Smooth muscle cell (in vitro differentiated cells): ENCODE results near the gene REEP5. TPM values are rescaled to one million over a fixed set of nuclear protein-coding genes. Genes with fewer than 3 reads are reported as not detected.

Experiments
- DNase-seq: peaks from one replicate; lab custom pipeline; 2025; ENCODE audit not compliant: unreplicated experiment; lab: John Stamatoyannopoulos, UW
- H2AFZ ChIP-seq: fragments of 200-600 bp; sonication (generic); 2 replicates; pipeline ENCODE4 v1.6.0; 2016; ENCODE audit warnings: antibody characterized with exemption, low read depth, mild to moderate bottlenecking
- H3F3A ChIP-seq: fragments of 200-600 bp; sonication (generic); 2 replicates; pipeline ENCODE4 v1.6.0; 2017; ENCODE audit warnings: antibody characterized with exemption, low read depth
- H3K27ac ChIP-seq: fragments of 200-600 bp; sonication (generic); 2 replicates; pipeline ENCODE4 v1.5.1; 2016; ENCODE audit warnings: low read depth, mild to moderate bottlenecking
- H3K27me3 ChIP-seq: fragments of 200-600 bp; sonication (generic); 2 replicates; pipeline ENCODE4 v1.6.1; 2016; ENCODE audit warnings: low read depth, mild to moderate bottlenecking
- H3K36me3 ChIP-seq: fragments of 200-600 bp; sonication (generic); 2 replicates; pipeline ENCODE4 v1.5.1; 2016; ENCODE audit warnings: low read depth
- H3K4me1 ChIP-seq: fragments of 200-600 bp; sonication (generic); 2 replicates; pipeline ENCODE4 v1.5.1; 2016; ENCODE audit warnings: low read depth
- H3K4me2 ChIP-seq: fragments of 200-600 bp; sonication (generic); 2 replicates; pipeline ENCODE4 v1.6.0; 2016; ENCODE audit warnings: mild to moderate bottlenecking
- H3K4me3 ChIP-seq: fragments of 200-600 bp; sonication (generic); 2 replicates; pipeline ENCODE4 v1.5.1; 2016; ENCODE audit warnings: mild to moderate bottlenecking
- H3K79me2 ChIP-seq: fragments of 200-600 bp; sonication (generic); 2 replicates; pipeline ENCODE4 v1.6.0; 2016; ENCODE audit warnings: low read depth, mild to moderate bottlenecking
- H3K9ac ChIP-seq: fragments of 200-600 bp; sonication (generic); 2 replicates; pipeline ENCODE4 v1.6.0; 2016; ENCODE audit warnings: low read depth
- H3K9me3 ChIP-seq: fragments of 200-600 bp; sonication (generic); replicated peaks from 2 replicates; pipeline ENCODE4 v1.5.1; 2016; ENCODE audit warnings: low read depth
- H4K20me1 ChIP-seq: fragments of 200-600 bp; sonication (generic); 2 replicates; pipeline ENCODE4 v1.6.0; 2016; ENCODE audit warnings: low read depth
- CTCF ChIP-seq: fragments of 200-600 bp; sonication (generic); IDR thresholded peaks from 2 replicates; pipeline ENCODE4 v1.5.1; 2017; ENCODE audit warnings: borderline replicate concordance, mild to moderate bottlenecking, antibody characterized with exemption; ENCODE audit not compliant: insufficient read depth, poor library complexity, severe bottlenecking
- WGBS: methylation state at CpG from one replicate; pipeline ENCODE4 v1.1.7; 2016; ENCODE audit warnings: low lambda C conversion rate; 5-methylcytosine and 5-hydroxymethylcytosine counted together
- polyA plus RNA-seq: library from polyadenylated mRNA; unstranded; fragments of >200 nt; fragmentation: Nextera tagmentation; extraction: Ambion mirVana; gene quantifications from 2 replicates; pipeline ENCODE4 v1.2.1, GENCODE V29; 2016
- total RNA-seq: library from RNA; depleted of rRNA; stranded (reverse); fragments of >200 nt; gene quantifications from 2 replicates; pipeline ENCODE4 v1.2.3, GENCODE V29; 2014

The REEP5 gene
- total and polyA plus RNA-seq, 2 experiments from 2014 or later: 59.0 to 178 TPM

- no peak overlapping the region for H3K4me2 ChIP-seq
- no peak overlapping the region for H3K27ac ChIP-seq
- H3K27me3 ChIP-seq: no peaks in the 10 kb centered on the region
- no peak for TF ChIP-seq CTCF
- H3K4me3 ChIP-seq: no peak overlapping the region
- 90% methylated on average over 1 of the region's 1 CpG for WGBS
- H3K79me2 ChIP-seq: no peaks in the 10 kb centered on the region
- H3F3A ChIP-seq: no peaks in the 10 kb centered on the region
- H4K20me1 ChIP-seq: no peaks in the 10 kb centered on the region
- H2AFZ ChIP-seq: no peak overlapping the region
- H3K36me3 ChIP-seq: no peaks in the 10 kb centered on the region
- no peaks in the 10 kb centered on the region for H3K9me3 ChIP-seq
- no peak for DNase-seq
- no peak overlapping the region for H3K9ac ChIP-seq
- no peaks in the 10 kb centered on the region for H3K4me1 ChIP-seq
These were observed 11.1 kb upstream of the REEP5 start for GRCh38 chr5:112933105-112933504.

- DNase-seq: no peak
- H3F3A ChIP-seq: no peaks in the 10 kb centered on the region
- H3K4me3 ChIP-seq: no peak overlapping the region
- H3K9ac ChIP-seq: no peak overlapping the region
- H4K20me1 ChIP-seq: no peaks in the 10 kb centered on the region
- H3K9me3 ChIP-seq: no peaks in the 10 kb centered on the region
- H3K79me2 ChIP-seq: no peaks in the 10 kb centered on the region
- TF ChIP-seq CTCF: no peak
- no peaks in the 10 kb centered on the region for H3K36me3 ChIP-seq
- no peak overlapping the region for H3K4me2 ChIP-seq
- H2AFZ ChIP-seq: no peak overlapping the region
- no peaks in the 10 kb centered on the region for H3K4me1 ChIP-seq
- H3K27me3 ChIP-seq: no peaks in the 10 kb centered on the region
- WGBS: 65% methylated on average over 2 of the region's 2 CpGs
- H3K27ac ChIP-seq: no peak overlapping the region
These were observed 9.4 kb upstream of the REEP5 start for GRCh38 chr5:112931473-112931872.

GRCh38 chr5:112930082-112930344 lies 8.0 kb upstream of the REEP5 start:
- Histone ChIP-seq H3F3A (no peaks in the 10 kb centered on the region), H3K4me3 (no peak overlapping the region), H3K27ac (no peak overlapping the region), H3K79me2 (no peaks in the 10 kb centered on the region), H3K36me3 (no peaks in the 10 kb centered on the region), H3K4me2 (no peak overlapping the region), H3K9me3 (no peaks in the 10 kb centered on the region), H3K4me1 (no peaks in the 10 kb centered on the region), H3K27me3 (no peaks in the 10 kb centered on the region), H2AFZ (no peak overlapping the region), H4K20me1 (no peaks in the 10 kb centered on the region), H3K9ac (no peak overlapping the region)
- 88% methylated on average over 1 of the region's 1 CpG for WGBS
- no peak for TF ChIP-seq CTCF
- no peak for DNase-seq

GRCh38 chr5:112929336-112930081 lies 7.5 kb upstream of the REEP5 start:
- Histone ChIP-seq H4K20me1 (no peaks in the 10 kb centered on the region), H3K27me3 (no peaks in the 10 kb centered on the region), H3K27ac (no peak overlapping the region), H3K9me3 (no peaks in the 10 kb centered on the region), H3F3A (no peaks in the 10 kb centered on the region), H3K4me2 (no peak overlapping the region), H3K79me2 (no peaks in the 10 kb centered on the region), H3K36me3 (no peaks in the 10 kb centered on the region), H3K4me1 (no peaks in the 10 kb centered on the region), H3K9ac (no peak overlapping the region), H2AFZ (no peak overlapping the region), H3K4me3 (no peak overlapping the region)
- WGBS: 78% methylated on average over 4 of the region's 4 CpGs
- no peak for DNase-seq
- no peak for TF ChIP-seq CTCF
